HEK293 (cell line): ENCODE data around the gene LIMCH1.
"Not testable (repeated sequence)": the region's sequence is repeated elsewhere in the genome, so short reads cannot be mapped to it uniquely, and the experiment has no call there.

Source experiments
- MYNN ChIP-seq: fragments of 450-650 bp; formaldehyde crosslinking; IDR thresholded peaks from 2 replicates; pipeline ENCODE4 v1.5.1; 2016; ENCODE audit warnings: missing biosample characterization, missing genetic modification characterization, borderline replicate concordance
- ZNF449 ChIP-seq: fragments of 450-650 bp; formaldehyde crosslinking; IDR thresholded peaks from 2 replicates; pipeline ENCODE4 v1.5.1; 2017; ENCODE audit warnings: missing biosample characterization, mild to moderate bottlenecking, missing genetic modification characterization, moderate library complexity
- ZNF555 ChIP-seq: fragments of 450-650 bp; formaldehyde crosslinking; conservative IDR thresholded peaks from 2 replicates; pipeline ENCODE4 v1.5.1; 2017; ENCODE audit warnings: missing biosample characterization, mild to moderate bottlenecking, missing genetic modification characterization, inconsistent platforms
- ZNF596 ChIP-seq: fragments of 450-650 bp; IDR thresholded peaks from 2 replicates; pipeline ENCODE4 v1.5.0; 2018; ENCODE audit warnings: missing biosample characterization, mild to moderate bottlenecking, missing genetic modification characterization, moderate library complexity
- ZNF830 ChIP-seq: fragments of 450-650 bp; IDR thresholded peaks from 2 replicates; pipeline ENCODE4 v1.5.0; 2018; ENCODE audit warnings: missing biosample characterization, missing genetic modification characterization, low read depth, mild to moderate bottlenecking, moderate library complexity

- TF ChIP-seq ZNF555; ZNF449; MYNN (tag by site-specific recombination); ZNF596 (tag by site-specific recombination); ZNF830: not testable (repeated sequence)
These were observed 46.8 kb upstream of the LIMCH1 start for GRCh38 chr4:41491081-41491576.
